ENCODE measurements around the gene ABHD8.
"Not testable (repeated sequence)": the region's sequence is repeated elsewhere in the genome, so short reads cannot be mapped to it uniquely, and the experiment has no call there.

The ABHD8 gene

GRCh38 chr19:17302391-17303166 is 646 bp downstream of the ABHD8 start:
- in situ Hi-C loops (cut with HindIII; ENCODE audit: low sequenced_read_pairs) = no loop called here

- in situ Hi-C loops (cut with HindIII; ENCODE audit: low sequenced_read_pairs) = no loop called here
Measured at GRCh38 chr19:17300992-17301619, 2.1 kb downstream of the ABHD8 start.

- in situ Hi-C loops (cut with HindIII; ENCODE audit: low sequenced_read_pairs) = no loop called here
Measured at GRCh38 chr19:17296976-17297375, 6.2 kb downstream of the ABHD8 start.

GRCh38 chr19:17296273-17296672 is 7.0 kb downstream of the ABHD8 start:
- in situ Hi-C loops (cut with HindIII; ENCODE audit: low sequenced_read_pairs) = no loop called here

- in situ Hi-C loops (cut with HindIII; ENCODE audit: low sequenced_read_pairs) = not testable (repeated sequence)
Measured at GRCh38 chr19:17295551-17295950, 7.7 kb downstream of the ABHD8 start.

GRCh38 chr19:17294051-17294891 is 9.0 kb downstream of the ABHD8 start:
- in situ Hi-C loops (cut with HindIII; ENCODE audit: low sequenced_read_pairs) = no loop called here

- in situ Hi-C loops (cut with HindIII; ENCODE audit: low sequenced_read_pairs) = no loop called here
Measured at GRCh38 chr19:17293605-17294004, 9.6 kb downstream of the ABHD8 start.

GRCh38 chr19:17292301-17293074 is 10.7 kb downstream of the ABHD8 start:
- in situ Hi-C loops (cut with HindIII; ENCODE audit: low sequenced_read_pairs) = no loop called here

- in situ Hi-C loops (cut with HindIII; ENCODE audit: low sequenced_read_pairs) = no loop called here
Measured at GRCh38 chr19:17289489-17289888, 13.7 kb downstream of the ABHD8 start.

GRCh38 chr19:17286752-17287151 is 16.5 kb downstream of the ABHD8 start:
- in situ Hi-C loops (cut with HindIII; ENCODE audit: low sequenced_read_pairs) = no loop called here

- in situ Hi-C loops (cut with HindIII; ENCODE audit: low sequenced_read_pairs) = no loop called here
Measured at GRCh38 chr19:17286263-17286662, 17.0 kb downstream of the ABHD8 start.

GRCh38 chr19:17285415-17286135 is 17.6 kb downstream of the ABHD8 start:
- in situ Hi-C loops (cut with HindIII; ENCODE audit: low sequenced_read_pairs) = no loop called here

- in situ Hi-C loops (cut with HindIII; ENCODE audit: low sequenced_read_pairs) = no loop called here
Measured at GRCh38 chr19:17283504-17283996, 19.7 kb downstream of the ABHD8 start.

- in situ Hi-C loops (cut with HindIII; ENCODE audit: low sequenced_read_pairs) = no loop called here
Measured at GRCh38 chr19:17282488-17283125, 20.6 kb downstream of the ABHD8 start.

GRCh38 chr19:17281391-17282304 is 21.6 kb downstream of the ABHD8 start, which contains the start of gene ANKLE1:
Gene ANKLE1 (plus strand): TSS chr19:17281901. CDS start chr19:17281921, 20 bp downstream.
- in situ Hi-C loops (cut with HindIII; ENCODE audit: low sequenced_read_pairs) = no loop called here

- in situ Hi-C loops (cut with HindIII; ENCODE audit: low sequenced_read_pairs) = no loop called here
Measured at GRCh38 chr19:17279436-17279835, 23.8 kb downstream of the ABHD8 start.

- in situ Hi-C loops (cut with HindIII; ENCODE audit: low sequenced_read_pairs) = no loop called here
Measured at GRCh38 chr19:17275441-17276175, 27.6 kb downstream of the ABHD8 start.

- in situ Hi-C loops (cut with HindIII; ENCODE audit: low sequenced_read_pairs) = not testable (repeated sequence)
Measured at GRCh38 chr19:17274892-17275291, 28.3 kb downstream of the ABHD8 start.
